HepG2 (cell line): ENCODE results near the gene PLEKHN1.

Experiments used
- ERF ChIP-seq: IDR thresholded peaks from 2 replicates; pipeline ENCODE4 v1.6.1; 2018; ENCODE audit warnings: missing biosample characterization, missing genetic modification reagents
- JUN ChIP-seq: sonication (generic); formaldehyde crosslinking; IDR thresholded peaks from 2 replicates; pipeline ENCODE4 v1.4.0; 2020; ENCODE audit warnings: mild to moderate bottlenecking, missing genetic modification reagents
- KDM1A ChIP-seq: IDR thresholded peaks from 2 replicates; pipeline ENCODE4 v1.6.1; 2016; ENCODE audit warnings: missing compliant biosample characterization
- MEIS1 ChIP-seq: sonication (generic); formaldehyde crosslinking; IDR thresholded peaks from 2 replicates; pipeline ENCODE4 v1.9.0; 2021; ENCODE audit warnings: mild to moderate bottlenecking, missing genetic modification reagents, moderate library complexity, borderline replicate concordance
- NBN ChIP-seq: fragments of 450-650 bp; conservative IDR thresholded peaks from 2 replicates; pipeline ENCODE4 v1.6.1; 2017
- POLR2A ChIP-seq, 2 experiments: IDR thresholded peaks; 2 replicates each; pipeline ENCODE4 v1.6.1; 2011; ENCODE audit warnings: low read depth in 2 of 2, low read length in 2 of 2, mild to moderate bottlenecking in 1 of 2, moderate library complexity in 1 of 2; ENCODE audit not compliant: insufficient read depth in 1 of 2
- RARG ChIP-seq: sonication (generic); formaldehyde crosslinking; IDR thresholded peaks from 2 replicates; pipeline ENCODE4 v1.4.0; 2020; ENCODE audit warnings: low read depth, mild to moderate bottlenecking, missing genetic modification reagents
- RELA ChIP-seq: sonication (generic); formaldehyde crosslinking; IDR thresholded peaks from 2 replicates; pipeline ENCODE4 v1.4.0; 2020; ENCODE audit warnings: missing genetic modification reagents
- SALL2 ChIP-seq: sonication (generic); formaldehyde crosslinking; IDR thresholded peaks from 2 replicates; pipeline ENCODE4 v1.8.1; 2023; ENCODE audit warnings: mild to moderate bottlenecking, missing genetic modification reagents, inconsistent platforms
- SETDB1 ChIP-seq: sonication (generic); formaldehyde crosslinking; IDR thresholded peaks from 2 replicates; pipeline ENCODE4 v1.5.1; 2020; ENCODE audit warnings: missing genetic modification reagents, mild to moderate bottlenecking, borderline replicate concordance
- ZNF550 ChIP-seq: sonication (generic); formaldehyde crosslinking; IDR thresholded peaks from 2 replicates; pipeline ENCODE4 v1.4.0; 2020; ENCODE audit warnings: mild to moderate bottlenecking, missing genetic modification reagents, borderline replicate concordance
- TF ChIP-seq, protein P1 (sequence below): sonication (generic); formaldehyde crosslinking; IDR thresholded peaks from 2 replicates; pipeline ENCODE4 v1.4.0; 2020; ENCODE audit warnings: mild to moderate bottlenecking, missing genetic modification reagents
- TF ChIP-seq, protein P2 (sequence below): sonication (generic); formaldehyde crosslinking; IDR thresholded peaks from 2 replicates; pipeline ENCODE4 v1.5.0; 2020; ENCODE audit warnings: mild to moderate bottlenecking, missing genetic modification reagents, moderate library complexity
- TF ChIP-seq, protein P3 (sequence below): sonication (generic); formaldehyde crosslinking; IDR thresholded peaks from 2 replicates; pipeline ENCODE4 v1.4.0; 2020; ENCODE audit warnings: missing genetic modification reagents, mild to moderate bottlenecking, borderline replicate concordance

DNA sequence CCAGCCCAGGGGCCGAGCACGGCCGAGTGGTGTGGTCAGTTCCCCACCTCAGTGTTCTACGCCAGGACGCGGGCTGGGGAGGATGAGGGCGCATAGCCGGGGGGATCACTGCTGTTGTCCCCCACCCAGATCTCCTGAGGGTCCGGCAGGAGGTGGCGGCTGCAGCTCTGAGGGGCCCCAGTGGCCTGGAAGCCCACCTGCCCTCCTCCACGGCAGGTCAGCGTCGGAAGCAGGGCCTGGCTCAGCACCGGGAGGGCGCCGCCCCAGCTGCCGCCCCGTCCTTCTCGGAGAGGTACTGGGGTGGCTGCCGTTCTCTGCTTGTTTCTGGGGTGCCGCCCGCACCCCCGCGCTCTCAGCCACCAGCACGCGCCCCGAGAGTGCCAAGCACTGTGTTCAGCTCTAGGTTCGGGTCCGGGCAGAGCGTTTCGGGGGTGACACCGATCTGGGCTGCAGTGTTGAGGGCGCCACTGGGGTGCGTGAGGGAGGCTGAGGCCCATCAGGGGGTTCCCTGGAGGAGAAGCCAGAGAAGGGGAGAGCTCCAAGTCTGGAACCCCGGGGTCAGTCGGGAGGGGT is 25.2 kb upstream of the PLEKHN1 start:
- TF ChIP-seq KDM1A (CRISPR knock-in tag) (no peak), MEIS1 (CRISPR knock-in tag) (no peak), SETDB1 (CRISPR knock-in tag) (no peak), POLR2A (IDR thresholded peaks at IDR 0.05; ENCODE audit: insufficient read depth in 1 of 2, low read depth in 2 of 2, low read length in 2 of 2) (no peak), ZNF550 (CRISPR knock-in tag) (no peak), SALL2 (no peak), ERF (CRISPR knock-in tag) (no peak), NBN (no peak), JUN (CRISPR knock-in tag) (no peak), RELA (no peak), RARG (CRISPR knock-in tag) (no peak)
- TF ChIP-seq, protein P1, sequence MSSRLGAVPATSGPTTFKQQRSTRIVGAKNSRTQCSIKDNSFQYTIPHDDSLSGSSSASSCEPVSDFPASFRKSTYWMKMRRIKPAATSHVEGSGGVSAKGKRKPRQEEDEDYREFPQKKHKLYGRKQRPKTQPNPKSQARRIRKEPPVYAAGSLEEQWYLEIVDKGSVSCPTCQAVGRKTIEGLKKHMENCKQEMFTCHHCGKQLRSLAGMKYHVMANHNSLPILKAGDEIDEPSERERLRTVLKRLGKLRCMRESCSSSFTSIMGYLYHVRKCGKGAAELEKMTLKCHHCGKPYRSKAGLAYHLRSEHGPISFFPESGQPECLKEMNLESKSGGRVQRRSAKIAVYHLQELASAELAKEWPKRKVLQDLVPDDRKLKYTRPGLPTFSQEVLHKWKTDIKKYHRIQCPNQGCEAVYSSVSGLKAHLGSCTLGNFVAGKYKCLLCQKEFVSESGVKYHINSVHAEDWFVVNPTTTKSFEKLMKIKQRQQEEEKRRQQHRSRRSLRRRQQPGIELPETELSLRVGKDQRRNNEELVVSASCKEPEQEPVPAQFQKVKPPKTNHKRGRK (CRISPR knock-in tag): no peak
- TF ChIP-seq, protein P2, sequence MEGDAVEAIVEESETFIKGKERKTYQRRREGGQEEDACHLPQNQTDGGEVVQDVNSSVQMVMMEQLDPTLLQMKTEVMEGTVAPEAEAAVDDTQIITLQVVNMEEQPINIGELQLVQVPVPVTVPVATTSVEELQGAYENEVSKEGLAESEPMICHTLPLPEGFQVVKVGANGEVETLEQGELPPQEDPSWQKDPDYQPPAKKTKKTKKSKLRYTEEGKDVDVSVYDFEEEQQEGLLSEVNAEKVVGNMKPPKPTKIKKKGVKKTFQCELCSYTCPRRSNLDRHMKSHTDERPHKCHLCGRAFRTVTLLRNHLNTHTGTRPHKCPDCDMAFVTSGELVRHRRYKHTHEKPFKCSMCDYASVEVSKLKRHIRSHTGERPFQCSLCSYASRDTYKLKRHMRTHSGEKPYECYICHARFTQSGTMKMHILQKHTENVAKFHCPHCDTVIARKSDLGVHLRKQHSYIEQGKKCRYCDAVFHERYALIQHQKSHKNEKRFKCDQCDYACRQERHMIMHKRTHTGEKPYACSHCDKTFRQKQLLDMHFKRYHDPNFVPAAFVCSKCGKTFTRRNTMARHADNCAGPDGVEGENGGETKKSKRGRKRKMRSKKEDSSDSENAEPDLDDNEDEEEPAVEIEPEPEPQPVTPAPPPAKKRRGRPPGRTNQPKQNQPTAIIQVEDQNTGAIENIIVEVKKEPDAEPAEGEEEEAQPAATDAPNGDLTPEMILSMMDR (CRISPR knock-in tag): no peak
- TF ChIP-seq, protein P3, sequence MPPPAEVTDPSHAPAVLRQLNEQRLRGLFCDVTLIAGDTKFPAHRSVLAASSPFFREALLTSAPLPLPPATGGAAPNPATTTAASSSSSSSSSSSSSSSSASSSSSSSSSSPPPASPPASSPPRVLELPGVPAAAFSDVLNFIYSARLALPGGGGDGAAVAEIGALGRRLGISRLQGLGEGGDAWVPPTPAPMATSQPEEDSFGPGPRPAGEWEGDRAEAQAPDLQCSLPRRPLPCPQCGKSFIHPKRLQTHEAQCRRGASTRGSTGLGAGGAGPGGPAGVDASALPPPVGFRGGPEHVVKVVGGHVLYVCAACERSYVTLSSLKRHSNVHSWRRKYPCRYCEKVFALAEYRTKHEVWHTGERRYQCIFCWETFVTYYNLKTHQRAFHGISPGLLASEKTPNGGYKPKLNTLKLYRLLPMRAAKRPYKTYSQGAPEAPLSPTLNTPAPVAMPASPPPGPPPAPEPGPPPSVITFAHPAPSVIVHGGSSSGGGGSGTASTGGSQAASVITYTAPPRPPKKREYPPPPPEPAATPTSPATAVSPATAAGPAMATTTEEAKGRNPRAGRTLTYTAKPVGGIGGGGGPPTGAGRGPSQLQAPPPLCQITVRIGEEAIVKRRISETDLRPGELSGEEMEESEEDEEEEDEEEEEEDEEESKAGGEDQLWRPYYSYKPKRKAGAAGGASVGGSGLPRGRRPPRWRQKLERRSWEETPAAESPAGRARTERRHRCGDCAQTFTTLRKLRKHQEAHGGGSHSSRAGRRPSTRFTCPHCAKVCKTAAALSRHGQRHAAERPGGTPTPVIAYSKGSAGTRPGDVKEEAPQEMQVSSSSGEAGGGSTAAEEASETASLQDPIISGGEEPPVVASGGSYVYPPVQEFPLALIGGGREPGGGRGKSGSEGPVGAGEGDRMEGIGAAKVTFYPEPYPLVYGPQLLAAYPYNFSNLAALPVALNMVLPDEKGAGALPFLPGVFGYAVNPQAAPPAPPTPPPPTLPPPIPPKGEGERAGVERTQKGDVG (CRISPR knock-in tag): no peak
